T-helper 2 cell treated with Interferon-gamma antibody and Interleukin-4, amounts not matched to agents 100 ng/mL and 5 ng/mL, for 36 hours (primary cell): ENCODE data around the gene PCNX1. TPM values are rescaled to one million over a fixed set of nuclear protein-coding genes. Genes with fewer than 3 reads are reported as not detected.
"Not testable (repeated sequence)": the region's sequence is repeated elsewhere in the genome, so short reads cannot be mapped to it uniquely, and the experiment has no call there.

Experiments used
- intact Hi-C: fragments of 100-400 bp; cut with micrococcal nuclease; formaldehyde crosslinking; loops from one replicate; pipeline ENCODE4 v1.15.1; 2023
- total RNA-seq: library from RNA; stranded (reverse); gene quantifications from 2 replicates; pipeline ENCODE4 v1.2.3, GENCODE V29; 2022

Gene PCNX1
- total RNA-seq, 1 donor from 2014 or later = 69.9 TPM

DNA sequence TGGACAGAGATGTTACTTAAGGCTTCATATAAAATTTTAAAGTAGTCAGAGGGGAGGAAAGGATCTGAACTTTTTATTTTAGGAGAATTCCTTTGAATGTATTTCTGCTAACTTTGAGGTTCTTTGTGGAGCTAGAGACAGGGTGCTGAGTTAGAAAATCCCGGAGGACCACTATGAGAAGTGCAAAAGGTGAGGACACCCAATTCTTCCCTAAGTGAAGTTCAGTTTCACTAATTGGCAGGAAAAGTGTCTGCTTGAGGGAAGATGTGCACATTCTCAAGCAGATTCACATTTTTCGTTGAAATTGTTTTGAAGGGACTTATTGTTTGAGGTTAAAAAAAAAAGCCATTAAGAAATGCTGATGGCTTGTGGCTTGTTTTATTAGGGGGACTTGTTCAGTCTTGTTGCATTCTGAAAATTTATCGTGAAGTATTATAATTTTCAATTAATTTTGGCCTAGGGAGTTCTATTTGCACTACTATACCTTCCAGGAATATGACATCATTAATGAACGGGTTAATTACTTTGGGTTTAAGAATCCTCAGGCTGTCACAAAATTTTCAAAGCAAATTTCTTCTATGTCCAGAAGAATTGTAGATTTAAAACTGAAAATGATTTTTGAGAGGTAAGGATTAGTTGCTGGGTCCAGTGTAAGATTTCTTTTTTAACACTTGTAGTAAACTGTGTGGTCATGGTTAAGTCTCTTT is 1.8 kb downstream of the PCNX1 start:
- intact Hi-C loops = loop anchor here (2.0 to 10.0 kb wide), 3 partner anchors 26 to 254 kb away; no protein-coding TSS in a partner anchor

DNA sequence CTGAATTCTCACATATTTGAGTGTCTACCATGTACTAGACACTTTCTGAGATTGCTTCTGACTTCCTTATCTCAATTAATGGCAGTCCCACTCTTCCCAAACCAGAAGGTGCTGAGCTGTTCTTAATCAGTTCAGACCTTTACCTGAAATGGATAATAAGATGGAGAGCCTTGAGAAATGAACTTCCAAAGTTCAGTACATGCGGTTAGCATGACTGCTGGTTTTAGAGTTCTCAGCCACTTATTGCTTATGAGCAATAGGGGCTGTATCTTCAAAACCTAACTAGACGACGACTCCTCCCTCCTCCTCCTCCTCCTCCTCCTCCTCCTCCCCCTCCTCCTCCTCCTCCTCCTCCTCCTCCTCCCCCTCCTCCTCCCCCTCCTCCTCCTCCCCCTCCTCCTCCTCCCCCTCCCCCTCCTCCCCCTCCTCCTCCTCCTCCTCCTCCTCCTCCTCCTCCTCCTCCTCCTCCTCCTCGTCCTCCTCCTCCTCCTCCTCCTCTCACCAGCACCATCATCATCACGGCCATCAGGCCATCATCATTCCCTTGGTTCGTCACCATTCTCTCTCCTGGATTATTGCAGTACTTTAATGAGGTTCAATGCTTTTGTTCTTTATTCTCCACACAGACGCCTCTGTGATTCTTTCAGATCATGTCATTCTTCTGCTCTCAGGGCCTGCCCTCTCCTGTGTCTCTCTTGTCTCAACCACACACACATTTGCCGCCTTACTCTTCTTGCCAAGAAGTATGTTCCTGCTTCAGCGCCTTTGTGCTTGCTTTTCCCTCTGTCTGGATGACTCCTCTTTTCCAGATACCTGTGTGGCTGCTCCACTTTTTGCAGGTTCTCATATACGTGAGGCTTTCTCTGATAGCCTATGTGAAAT is 2.7 kb downstream of the PCNX1 start:
- intact Hi-C loops = loop anchor here (2.0 to 10.0 kb wide), 3 partner anchors 25 to 255 kb away; no protein-coding TSS in a partner anchor

DNA sequence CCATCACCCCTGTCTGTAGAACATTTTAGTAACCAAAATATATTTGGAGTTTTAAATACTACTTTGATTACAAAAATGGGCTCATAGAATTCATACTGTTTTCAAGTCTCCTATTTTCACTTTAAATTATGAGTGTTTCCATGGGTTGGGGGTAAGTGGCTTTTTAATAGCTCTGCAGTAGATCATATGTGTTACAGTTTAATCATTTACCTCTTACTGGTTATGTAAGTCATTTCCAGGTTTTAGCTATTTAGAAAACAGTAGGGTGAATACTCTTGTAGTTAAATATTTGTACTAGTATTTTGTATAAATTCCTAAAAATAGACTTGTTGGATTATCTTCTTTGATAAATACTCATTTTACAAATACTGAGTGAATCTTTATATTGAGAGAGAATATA is 8.2 kb downstream of the PCNX1 start:
- intact Hi-C loops = no loop called here

DNA sequence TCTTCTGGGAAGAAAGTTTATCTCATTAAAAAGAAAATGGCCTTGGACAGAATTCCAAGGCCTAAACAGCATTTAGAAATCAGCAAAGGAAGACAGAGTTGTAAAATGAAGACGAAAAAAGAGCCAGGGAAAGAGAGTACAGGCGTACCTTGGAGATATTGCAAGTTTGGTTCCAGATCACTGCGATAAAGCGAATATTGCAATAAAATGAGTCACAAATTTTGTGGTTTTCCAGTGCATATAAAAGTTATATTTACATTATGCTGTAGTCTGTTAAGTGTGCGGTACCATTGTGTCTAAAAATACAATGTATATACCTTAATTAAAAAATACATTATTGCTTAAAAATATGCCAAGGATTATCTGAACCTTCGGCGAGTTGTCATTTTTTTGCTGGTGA is 9.0 kb downstream of the PCNX1 start:
- intact Hi-C loops = no loop called here

DNA sequence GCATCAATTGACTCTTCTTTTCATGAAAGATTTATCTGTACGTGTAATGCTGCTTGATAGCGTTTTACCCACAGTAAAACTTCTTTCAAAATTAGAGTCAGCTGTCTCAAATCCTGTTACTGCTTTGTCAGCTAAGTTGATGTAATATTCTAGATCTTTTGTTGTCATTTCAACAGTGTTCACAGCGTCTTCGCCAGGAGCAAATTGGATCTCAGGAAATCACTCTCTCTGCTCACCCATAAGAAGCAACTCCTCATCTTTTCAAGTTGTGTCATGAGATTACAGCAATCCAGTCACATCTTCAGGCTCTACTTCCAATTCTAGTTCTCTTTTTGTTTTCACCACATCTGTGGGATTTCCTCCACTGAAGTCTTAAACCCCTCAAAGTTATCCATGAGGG is 9.5 kb downstream of the PCNX1 start:
- intact Hi-C loops = no loop called here

DNA sequence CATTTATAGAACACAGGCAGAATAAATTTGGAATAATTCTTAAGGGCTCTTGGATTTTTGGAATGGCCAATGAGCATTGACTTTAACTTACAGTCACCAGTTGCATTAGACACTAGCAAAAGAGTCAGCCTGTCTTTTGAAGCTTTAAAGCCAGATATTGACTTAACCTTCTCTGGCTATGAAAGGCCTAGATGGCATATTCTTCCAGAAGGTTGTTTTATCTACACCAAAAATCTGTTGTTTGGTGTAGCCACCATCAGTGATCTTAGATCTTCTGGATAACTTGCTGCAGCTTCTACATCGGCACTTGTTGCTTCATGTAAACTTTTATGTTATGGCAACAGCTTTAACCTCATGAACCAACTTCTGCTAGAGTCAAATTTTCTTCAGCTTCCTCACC is 10.4 kb downstream of the PCNX1 start:
- intact Hi-C loops = no loop called here

DNA sequence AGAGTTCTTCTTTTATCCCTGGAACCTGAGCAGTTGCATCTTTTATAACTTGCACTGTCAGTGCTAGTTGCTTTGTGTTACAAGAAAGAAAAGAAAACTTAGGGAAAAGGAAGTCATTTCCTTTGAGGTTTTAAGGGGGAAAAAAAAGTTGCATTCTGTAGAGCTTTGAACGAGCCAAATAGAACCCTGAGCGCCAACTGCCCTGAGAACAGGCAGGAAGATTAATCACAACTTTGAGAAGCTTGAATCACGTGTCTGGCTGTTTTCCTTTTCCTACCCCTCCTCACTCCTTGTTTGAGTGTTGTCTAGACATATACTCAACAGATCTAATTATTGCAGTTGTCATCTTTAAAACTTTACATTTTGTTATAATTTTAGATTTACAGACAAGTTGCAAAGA is 12.5 kb downstream of the PCNX1 start:
- intact Hi-C loops = loop anchor here (5.0 kb wide), 1 partner anchor 32 kb away; no protein-coding TSS in a partner anchor

DNA sequence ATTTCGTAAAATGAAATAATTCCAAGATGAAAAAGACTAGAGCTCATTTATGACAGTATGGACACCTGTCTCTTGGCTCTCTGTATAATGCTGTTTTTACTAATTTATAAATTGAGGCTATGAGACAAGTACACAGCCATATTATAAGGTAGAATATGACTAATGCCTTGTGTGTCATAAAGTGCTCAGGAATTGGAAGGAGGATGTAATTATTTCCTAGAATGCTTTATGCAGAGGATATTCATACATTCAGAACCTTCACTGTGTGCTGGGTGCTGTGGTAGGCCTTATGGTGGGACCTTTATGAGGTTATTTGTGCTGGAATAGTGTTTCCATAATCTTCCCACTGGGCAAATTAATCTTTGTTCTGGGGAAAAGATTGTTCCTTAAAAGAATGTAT is 13.3 kb downstream of the PCNX1 start:
- intact Hi-C loops = loop anchor here (5.0 kb wide), 1 partner anchor 33 kb away; no protein-coding TSS in a partner anchor

DNA sequence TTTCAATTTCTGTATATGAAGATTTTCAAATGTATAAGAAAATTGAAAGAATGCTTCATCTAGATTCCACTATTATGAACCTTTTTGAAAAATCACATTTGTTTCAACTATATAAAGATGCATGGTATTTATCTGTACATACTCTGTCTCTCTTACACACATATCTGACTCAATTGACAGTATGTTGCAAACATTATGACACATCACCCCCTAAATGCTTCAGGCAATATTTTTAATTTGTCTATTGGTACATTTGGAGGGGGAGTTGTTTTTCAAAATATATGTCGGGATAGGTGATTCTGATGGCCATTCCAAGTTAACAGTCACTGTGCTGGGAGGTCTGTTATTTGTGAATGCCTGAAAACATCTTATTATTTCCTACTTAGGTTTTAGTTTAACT is 14.4 kb downstream of the PCNX1 start:
- intact Hi-C loops = loop anchor here (5.0 kb wide), 1 partner anchor 34 kb away; no protein-coding TSS in a partner anchor

DNA sequence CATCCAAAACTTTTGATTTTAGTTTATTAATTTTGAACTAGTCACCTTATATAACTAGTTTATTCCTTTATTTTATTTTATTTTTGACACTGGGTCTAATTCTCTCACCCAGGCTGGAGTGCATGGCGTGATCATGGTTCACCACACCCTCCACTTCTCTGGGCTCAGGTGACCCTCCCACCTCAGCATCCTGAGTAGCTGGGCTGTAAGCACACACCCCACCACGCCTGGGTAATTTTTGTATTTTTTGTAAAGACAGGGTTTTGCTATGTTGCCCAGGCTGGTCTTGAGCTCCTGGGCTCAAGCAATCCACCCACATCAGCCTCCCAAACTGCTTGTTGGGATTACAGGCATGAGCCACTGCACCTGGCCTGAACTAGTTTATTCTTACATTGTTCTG is 17.3 kb downstream of the PCNX1 start:
- intact Hi-C loops = loop anchor here (5.0 kb wide), 1 partner anchor 37 kb away; no protein-coding TSS in a partner anchor

DNA sequence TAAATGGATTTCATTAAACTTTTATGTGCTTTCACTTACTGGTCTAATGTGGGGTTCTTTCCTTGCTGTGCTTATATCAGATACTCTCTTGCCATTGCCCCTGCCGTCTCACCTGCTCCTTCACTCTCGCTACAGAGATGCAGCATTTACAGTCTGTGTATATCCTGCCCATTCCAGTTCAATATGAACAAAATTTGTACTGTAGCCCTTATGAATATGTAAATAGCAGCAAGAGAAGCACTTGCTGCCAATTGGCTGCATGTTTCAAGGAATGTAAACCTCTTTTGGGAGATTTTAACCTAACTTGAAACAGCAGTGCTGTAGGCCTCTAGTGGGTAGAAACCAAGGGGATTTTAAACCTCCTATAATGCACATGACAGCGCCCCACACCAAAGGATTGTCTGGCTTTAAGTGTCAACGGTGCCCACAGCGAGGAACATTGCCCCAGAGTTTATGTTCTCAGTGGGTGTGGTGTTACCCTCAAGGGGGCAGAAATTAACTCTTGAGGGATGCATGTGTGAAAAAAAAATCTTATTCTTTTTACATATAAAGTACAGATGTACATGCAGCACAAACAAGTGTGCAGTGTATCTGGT is 19.1 kb downstream of the PCNX1 start:
- intact Hi-C loops = no loop called here

DNA sequence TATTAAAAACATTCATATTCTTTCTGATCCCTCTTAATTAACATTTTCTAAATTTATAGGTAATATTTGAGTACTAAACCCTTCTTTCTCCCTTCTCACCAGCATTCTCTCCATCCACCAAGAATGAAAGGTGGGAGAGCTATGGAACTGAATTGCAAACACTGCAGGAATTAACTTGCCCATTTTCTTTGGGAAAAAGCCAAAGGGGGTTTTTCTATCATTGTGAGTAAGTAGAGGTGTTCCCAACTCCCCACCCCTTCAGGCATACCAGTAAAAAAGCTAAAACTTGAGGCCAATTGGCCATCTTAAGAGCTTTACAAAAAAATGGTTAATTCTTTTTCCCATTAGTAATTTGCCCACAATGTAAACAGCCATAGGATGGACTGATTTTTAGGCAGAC is 23.7 kb downstream of the PCNX1 start:
- intact Hi-C loops = no loop called here

DNA sequence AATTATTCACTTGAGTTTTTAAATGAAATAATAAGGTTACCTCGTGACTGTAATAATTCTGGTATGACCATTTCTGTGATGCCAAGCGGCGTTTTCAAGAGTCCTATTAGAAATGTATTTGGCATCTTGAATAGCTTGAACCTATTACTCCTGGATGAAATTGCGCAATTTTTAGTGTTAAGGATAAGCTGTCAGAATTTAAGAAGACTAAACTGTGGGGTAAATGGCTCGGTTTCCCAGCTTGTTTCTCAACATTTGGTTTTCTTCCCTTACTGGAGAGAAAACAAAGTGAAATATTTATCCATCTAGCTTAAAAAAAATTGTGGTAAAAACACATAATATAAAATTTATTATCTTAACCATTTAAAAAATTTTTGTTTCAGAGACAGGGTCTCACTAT is 26.8 kb downstream of the PCNX1 start:
- intact Hi-C loops = loop anchor here (2.0 kb wide), 1 partner anchor 25 kb away; no protein-coding TSS in a partner anchor

DNA sequence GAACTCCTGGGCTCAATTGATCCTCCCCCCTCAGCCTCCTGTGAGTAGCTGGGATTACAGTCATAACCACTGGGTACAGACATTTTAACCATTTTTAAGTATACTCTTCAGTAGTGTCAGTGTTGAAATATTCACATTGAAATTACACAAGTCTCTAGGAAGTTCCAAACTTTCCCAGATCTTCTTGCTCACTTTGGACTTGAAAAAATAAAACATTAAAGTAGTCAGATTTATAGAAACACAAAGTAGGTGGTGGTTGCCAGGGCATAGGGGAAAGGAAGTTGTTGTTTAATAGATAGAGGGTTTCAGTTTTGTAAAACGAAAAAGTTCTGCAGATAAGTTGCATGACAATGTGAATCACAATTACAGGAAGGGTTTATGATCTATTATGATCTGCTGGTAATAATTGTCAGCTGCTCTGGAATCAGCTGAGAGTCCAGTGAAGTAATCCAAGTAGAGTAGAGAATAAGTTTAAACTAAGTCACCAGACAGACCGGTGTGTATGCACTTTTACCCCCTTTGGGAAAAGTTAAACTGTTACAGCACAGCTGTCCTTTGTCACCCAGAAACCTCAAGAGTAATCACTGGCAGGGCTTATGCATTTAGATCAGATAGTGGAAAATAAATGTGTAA is 27.4 kb downstream of the PCNX1 start:
- intact Hi-C loops = loop anchor here (2.0 kb wide), 1 partner anchor 26 kb away; no protein-coding TSS in a partner anchor

DNA sequence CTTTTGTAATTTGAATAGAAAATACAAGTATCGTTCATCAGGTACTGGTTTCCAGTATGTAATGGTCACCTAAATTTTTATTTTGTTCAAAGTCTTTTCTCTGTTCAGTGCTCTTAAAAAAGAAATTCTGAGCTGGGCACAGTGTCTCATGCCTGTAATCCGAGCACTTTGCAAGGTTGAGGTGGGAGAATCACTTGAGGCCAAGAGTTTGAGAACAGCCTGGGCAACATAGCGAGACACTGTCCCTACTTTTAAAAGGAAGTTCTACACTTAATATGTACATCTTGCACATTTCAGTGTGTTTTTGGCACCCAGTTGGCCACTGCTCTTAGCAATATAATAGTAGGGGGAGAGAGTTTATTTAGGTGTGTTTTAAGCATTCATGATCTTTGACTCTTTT is 27.9 kb downstream of the PCNX1 start:
- intact Hi-C loops = loop anchor here (2.0 kb wide), 1 partner anchor 26 kb away; no protein-coding TSS in a partner anchor

DNA sequence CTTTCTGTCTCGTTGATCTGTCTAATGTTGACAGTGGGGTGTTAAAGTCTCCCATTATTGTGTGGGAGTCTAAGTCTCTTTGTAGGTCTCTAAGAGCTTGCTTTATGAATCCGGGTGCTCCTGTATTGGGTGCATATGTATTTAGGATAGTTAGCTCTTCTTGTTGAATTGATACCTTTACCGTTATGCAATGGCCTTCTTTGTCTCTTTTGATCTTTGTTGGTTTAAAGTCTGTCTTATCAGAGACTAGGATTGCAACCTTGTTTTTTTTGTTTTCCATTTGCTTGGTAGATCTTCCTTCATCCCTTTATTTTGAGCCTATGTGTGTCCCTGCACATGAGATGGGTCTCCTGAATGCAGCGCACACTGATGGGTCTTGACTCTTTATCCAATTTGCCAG is 32.4 kb downstream of the PCNX1 start:
- intact Hi-C loops = not testable (repeated sequence)

DNA sequence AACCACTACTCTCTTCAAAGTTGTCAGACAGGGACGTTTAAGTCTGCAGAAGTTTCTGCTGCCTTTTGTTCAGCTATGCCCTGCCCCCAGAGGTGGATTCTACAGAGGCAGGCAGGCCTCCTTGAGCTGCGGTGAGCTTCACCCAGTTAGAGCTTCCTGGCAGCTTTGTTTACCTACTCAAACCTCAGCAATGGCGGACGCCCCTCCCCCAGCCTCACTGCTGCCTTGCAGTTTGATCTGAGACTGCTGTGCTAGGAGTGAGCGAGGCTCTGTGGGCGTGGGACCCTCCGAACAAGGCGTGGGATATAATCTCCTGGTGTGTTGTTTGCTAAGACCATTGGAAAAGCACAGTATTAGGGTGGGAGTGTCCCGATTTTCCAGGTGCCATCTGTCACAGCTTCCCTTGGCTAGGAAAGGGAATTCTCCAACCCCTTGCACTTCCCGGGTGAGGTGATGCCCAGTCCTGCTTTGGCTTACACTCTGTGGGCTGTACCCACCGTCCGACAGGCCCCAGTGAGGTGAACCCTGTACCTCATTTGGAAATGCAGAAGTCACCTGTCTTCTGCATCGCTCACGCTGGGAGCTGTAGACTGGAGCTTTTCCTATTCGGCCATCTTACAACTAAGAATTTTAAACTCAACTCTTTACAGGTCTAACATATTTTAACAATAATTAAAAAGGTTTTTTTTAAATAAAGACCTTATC is 34.5 kb downstream of the PCNX1 start:
- intact Hi-C loops = not testable (repeated sequence)

DNA sequence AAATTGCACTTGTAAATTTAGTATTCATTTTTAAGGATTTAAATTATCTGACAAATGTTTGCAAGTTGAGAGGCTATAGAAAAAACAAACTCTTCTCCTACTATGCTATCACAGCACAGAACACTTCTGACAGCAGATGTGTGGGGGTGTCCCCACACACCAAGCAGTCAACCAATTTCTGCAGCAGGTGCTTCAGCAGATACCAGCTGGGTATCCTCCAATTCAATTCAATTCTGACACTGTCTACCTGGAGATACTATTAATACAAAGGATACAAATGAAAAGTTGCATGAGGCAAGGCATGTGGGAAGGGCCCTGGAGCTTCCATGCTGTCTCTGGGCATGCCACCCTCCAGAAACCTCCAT is 35.1 kb downstream of the PCNX1 start:
- intact Hi-C loops = no loop called here

DNA sequence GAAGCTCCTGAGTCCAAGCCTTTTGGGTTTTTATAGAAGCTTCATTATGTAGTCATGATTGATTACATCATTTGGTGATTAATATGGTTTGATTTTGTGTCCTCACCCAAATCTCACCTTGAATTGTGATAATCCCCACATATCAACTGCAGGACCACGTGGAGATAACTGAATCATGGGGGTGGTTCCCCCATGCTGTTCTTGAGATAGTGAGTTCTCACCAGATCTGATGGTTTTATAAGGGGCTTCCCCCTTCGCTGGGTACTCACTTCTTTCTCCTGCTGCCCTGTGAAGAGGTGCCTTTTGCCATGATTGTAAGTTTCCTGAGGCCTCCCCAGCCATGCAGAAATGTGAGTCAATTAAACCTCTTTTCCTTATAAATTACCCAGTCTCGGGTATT is 35.5 kb downstream of the PCNX1 start:
- intact Hi-C loops = not testable (repeated sequence)

DNA sequence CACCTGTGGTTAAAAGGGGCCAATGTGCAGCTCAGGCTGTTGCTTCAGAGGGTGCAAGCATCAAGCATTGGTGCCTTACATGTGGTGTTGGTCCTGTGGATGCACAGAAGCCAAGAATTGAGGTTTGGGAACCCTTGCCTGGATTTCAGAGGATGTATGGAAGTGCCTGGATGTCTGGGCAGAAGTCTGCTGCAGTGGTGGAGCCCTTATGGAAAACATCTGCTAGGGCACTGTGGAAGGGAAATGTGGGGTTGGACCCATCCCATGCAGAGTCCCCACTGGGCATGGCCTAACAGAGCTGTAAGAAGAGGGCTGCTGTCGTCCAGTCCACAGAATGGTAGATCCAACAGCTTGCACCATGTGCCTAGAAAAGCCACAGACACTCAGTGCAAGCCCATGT is 36.6 kb downstream of the PCNX1 start:
- intact Hi-C loops = no loop called here

DNA sequence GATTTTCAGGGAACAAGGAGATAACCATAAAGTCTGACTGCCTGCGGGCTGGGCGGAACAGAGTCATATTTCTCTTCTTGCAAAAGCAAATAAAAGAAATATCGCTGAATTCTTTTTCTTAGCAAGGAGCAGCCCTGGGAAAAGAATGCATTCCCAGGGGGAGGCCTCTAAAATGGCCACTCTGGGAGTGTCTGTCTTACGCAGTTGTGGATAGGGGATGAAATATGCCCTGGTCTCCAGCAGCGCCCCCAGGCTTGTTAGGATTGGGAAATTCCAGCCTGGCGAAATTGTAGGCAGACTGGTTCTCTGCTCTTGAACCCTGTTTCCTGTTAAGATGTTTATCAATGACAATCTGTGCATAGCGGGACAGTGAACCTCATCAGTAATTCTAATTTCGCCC is 40.5 kb downstream of the PCNX1 start:
- intact Hi-C loops = no loop called here
